Activated T-cell treated with anti-CD3 and anti-CD28 coated beads, Interleukin-2, amount 50 U/mL, for 4 hours (primary cell): ENCODE data around the gene HOXC6. TPM values are rescaled to one million over a fixed set of nuclear protein-coding genes. Genes with fewer than 3 reads are reported as not detected.

ENCODE experiments used
- ATAC-seq, 2 donors: fragments of 200-7000 bp; cut with Tn5 transposase; one replicate each; pipeline ENCODE4 v1.10.0; 2021
- DNase-seq: peaks from one replicate; pipeline ENCODE4 v3.0.0-alpha.2; 2020
- H3K27me3 Mint-ChIP-seq: one replicate; pipeline ENCODE4 v1.8.0; 2021; ENCODE audit warnings: low read depth, mixed read lengths
- H3K36me3 Mint-ChIP-seq: one replicate; pipeline ENCODE4 v1.8.0; 2022; ENCODE audit warnings: mixed read lengths; ENCODE audit not compliant: insufficient read depth
- H3K4me1 Mint-ChIP-seq: one replicate; pipeline ENCODE4 v1.8.0; 2021; ENCODE audit warnings: low read depth, mixed read lengths
- H3K4me3 Mint-ChIP-seq: one replicate; pipeline ENCODE4 v1.8.0; 2021; ENCODE audit warnings: mild to moderate bottlenecking, moderate library complexity, mixed read lengths
- H3K9me3 Mint-ChIP-seq: one replicate; pipeline ENCODE4 v1.8.0; 2021; ENCODE audit warnings: mixed read lengths
- total RNA-seq, 3 donors: library from RNA; stranded (reverse); gene quantifications; one replicate each; pipeline ENCODE4 v1.2.1, GENCODE V29; 2021

Gene HOXC6
- total RNA-seq, 3 donors from 2014 or later, result not detected

GRCh38 chr12:54052438-54053002, 24.3 kb downstream of the HOXC6 start:
- Mint-ChIP-seq H3K4me1 (peaks cover 35% of the 10 kb centered on the region), H3K9me3 (no peaks in the 10 kb centered on the region), H3K4me3 (peak overlapping the region; percentile 68), H3K36me3 (no peaks in the 10 kb centered on the region), H3K27me3 (peaks cover 77% of the 10 kb centered on the region)
- ATAC-seq (peak in 1 of 2 donors; percentile 5), DNase-seq (no peak)

GRCh38 chr12:54053003-54053750, 24.9 kb downstream of the HOXC6 start:
- Mint-ChIP-seq H3K36me3 (no peaks in the 10 kb centered on the region), H3K4me1 (peaks cover 33% of the 10 kb centered on the region), H3K27me3 (peaks cover 73% of the 10 kb centered on the region), H3K4me3 (peak overlapping the region; percentile 68), H3K9me3 (no peaks in the 10 kb centered on the region)
- DNase-seq (no peak), ATAC-seq (peak; percentile 30 to 52)

DNA sequence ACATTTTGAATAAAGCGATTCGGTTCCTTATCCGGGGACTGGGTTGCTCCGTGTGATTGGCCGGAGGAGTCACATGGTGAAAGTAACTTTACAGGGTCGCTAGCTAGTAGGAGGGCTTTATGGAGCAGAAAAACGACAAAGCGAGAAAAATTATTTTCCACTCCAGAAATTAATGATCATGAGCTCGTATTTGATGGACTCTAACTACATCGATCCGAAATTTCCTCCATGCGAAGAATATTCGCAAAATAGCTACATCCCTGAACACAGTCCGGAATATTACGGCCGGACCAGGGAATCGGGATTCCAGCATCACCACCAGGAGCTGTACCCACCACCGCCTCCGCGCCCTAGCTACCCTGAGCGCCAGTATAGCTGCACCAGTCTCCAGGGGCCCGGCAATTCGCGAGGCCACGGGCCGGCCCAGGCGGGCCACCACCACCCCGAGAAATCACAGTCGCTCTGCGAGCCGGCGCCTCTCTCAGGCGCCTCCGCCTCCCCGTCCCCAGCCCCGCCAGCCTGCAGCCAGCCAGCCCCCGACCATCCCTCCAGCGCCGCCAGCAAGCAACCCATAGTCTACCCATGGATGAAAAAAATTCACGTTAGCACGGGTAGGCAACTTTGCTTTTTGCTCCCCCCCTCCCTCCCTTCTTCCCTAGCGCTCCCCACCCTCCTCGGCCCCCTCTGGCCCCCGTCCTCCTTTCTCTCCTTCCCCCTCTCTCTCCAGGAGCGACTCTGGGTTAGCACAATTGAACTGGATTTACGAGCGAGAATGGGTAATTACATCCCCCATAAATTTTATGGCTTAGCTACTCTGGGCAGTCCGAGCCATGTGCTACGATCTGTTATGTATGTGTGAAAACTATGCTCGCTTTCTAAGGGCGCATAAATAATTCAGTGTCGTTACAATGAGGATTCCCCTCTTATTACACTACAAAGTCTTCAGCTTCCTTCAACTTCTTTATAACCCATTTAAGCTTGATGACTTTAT, 25.8 kb downstream of the HOXC6 start, which contains the start of gene HOXC4:
Gene HOXC4, plus strand, starts transcription at position 85 of the 991 bp plus-strand sequence. Its CDS starts 88 bp downstream, at position 173.
- H3K36me3 Mint-ChIP-seq, result no peaks in the 10 kb centered on the region
- DNase-seq (no peak), ATAC-seq (peak; percentile 51 to 64)
- H3K4me1 Mint-ChIP-seq, result peaks cover 33% of the 10 kb centered on the region
- H3K9me3 Mint-ChIP-seq, result no peaks in the 10 kb centered on the region
- H3K4me3 Mint-ChIP-seq, result peak within 1 kb of the TSS; percentile 68
- peaks cover 71% of the 10 kb centered on the region for H3K27me3 Mint-ChIP-seq

DNA sequence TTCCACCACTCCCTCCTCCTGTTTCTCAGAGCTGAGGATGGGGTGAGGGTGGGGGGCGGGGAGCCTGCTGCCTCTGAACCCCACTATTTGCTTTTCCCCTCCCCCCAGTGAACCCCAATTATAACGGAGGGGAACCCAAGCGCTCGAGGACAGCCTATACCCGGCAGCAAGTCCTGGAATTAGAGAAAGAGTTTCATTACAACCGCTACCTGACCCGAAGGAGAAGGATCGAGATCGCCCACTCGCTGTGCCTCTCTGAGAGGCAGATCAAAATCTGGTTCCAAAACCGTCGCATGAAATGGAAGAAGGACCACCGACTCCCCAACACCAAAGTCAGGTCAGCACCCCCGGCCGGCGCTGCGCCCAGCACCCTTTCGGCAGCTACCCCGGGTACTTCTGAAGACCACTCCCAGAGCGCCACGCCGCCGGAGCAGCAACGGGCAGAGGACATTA, 26.5 kb downstream of the HOXC6 start:
- peaks cover 33% of the 10 kb centered on the region for H3K4me1 Mint-ChIP-seq
- DNase-seq, result no peak
- H3K9me3 Mint-ChIP-seq, result no peaks in the 10 kb centered on the region
- ATAC-seq, result no peak
- H3K4me3 Mint-ChIP-seq, result peak overlapping the region; percentile 25
- H3K36me3 Mint-ChIP-seq, result no peaks in the 10 kb centered on the region
- H3K27me3 Mint-ChIP-seq, result peaks cover 71% of the 10 kb centered on the region

DNA sequence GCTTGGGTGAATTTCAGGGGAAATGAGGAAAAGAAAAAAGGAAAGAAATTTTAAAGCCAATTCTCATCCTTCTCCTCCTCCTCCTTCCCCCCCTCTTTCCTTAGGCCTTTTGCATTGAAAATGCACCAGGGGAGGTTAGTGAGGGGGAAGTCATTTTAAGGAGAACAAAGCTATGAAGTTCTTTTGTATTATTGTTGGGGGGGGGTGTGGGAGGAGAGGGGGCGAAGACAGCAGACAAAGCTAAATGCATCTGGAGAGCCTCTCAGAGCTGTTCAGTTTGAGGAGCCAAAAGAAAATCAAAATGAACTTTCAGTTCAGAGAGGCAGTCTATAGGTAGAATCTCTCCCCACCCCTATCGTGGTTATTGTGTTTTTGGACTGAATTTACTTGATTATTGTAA, 27.3 kb downstream of the HOXC6 start:
- peaks cover 26% of the 10 kb centered on the region for H3K4me1 Mint-ChIP-seq
- no peak for ATAC-seq
- H3K36me3 Mint-ChIP-seq, result no peaks in the 10 kb centered on the region
- no peak for DNase-seq
- H3K27me3 Mint-ChIP-seq, result peaks cover 69% of the 10 kb centered on the region
- H3K9me3 Mint-ChIP-seq, result no peaks in the 10 kb centered on the region
- no peak overlapping the region for H3K4me3 Mint-ChIP-seq

GRCh38 chr12:54056110-54056509, 27.9 kb downstream of the HOXC6 start:
- H3K9me3 Mint-ChIP-seq, result no peaks in the 10 kb centered on the region
- DNase-seq (no peak), ATAC-seq (no peak)
- H3K4me1 Mint-ChIP-seq, result peaks cover 25% of the 10 kb centered on the region
- peaks cover 69% of the 10 kb centered on the region for H3K27me3 Mint-ChIP-seq
- H3K4me3 Mint-ChIP-seq, result no peak overlapping the region
- no peaks in the 10 kb centered on the region for H3K36me3 Mint-ChIP-seq

DNA sequence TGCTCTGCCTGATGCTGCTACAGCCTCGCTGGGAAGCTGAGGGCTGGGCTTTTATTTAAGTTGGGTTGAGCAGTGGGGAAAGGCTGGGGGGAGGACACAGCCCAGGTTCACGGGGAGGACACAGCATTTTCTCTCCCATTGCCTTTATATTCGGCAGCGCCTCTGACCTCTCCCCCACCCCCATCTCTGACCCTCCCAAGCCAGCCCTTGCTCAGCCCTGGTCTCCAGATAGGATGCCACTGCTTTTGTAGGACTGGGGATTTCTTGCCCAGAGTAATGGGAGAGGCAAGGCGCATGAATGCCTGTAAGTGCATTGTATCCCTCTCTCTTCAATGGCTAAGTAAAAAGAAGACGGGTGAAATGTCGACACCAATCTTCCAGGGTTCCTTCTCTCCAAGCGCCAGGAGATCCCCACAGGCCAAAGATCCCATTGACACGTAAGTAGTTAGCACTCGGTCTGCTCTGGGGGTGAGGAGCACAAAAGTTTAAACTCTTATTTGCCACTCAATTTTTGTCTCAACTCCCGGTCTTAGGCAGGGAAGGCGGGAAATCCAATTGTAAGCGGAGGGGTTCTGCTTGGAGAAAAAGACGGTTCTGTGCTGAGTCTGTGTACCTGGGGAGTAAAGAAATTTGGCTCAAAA, 30.0 kb downstream of the HOXC6 start:
- ATAC-seq, result no peak
- Mint-ChIP-seq H3K9me3 (no peaks in the 10 kb centered on the region), H3K4me1 (peaks cover 11% of the 10 kb centered on the region), H3K27me3 (peaks cover 71% of the 10 kb centered on the region), H3K36me3 (no peaks in the 10 kb centered on the region), H3K4me3 (no peak overlapping the region)
- no peak for DNase-seq

GRCh38 chr12:54059668-54060067, 31.4 kb downstream of the HOXC6 start:
- no peaks in the 10 kb centered on the region for H3K36me3 Mint-ChIP-seq
- H3K9me3 Mint-ChIP-seq, result no peaks in the 10 kb centered on the region
- DNase-seq (no peak), ATAC-seq (no peak)
- H3K4me3 Mint-ChIP-seq, result no peak overlapping the region
- peaks cover under 1% of the 10 kb centered on the region for H3K4me1 Mint-ChIP-seq
- H3K27me3 Mint-ChIP-seq, result peaks cover 73% of the 10 kb centered on the region

DNA sequence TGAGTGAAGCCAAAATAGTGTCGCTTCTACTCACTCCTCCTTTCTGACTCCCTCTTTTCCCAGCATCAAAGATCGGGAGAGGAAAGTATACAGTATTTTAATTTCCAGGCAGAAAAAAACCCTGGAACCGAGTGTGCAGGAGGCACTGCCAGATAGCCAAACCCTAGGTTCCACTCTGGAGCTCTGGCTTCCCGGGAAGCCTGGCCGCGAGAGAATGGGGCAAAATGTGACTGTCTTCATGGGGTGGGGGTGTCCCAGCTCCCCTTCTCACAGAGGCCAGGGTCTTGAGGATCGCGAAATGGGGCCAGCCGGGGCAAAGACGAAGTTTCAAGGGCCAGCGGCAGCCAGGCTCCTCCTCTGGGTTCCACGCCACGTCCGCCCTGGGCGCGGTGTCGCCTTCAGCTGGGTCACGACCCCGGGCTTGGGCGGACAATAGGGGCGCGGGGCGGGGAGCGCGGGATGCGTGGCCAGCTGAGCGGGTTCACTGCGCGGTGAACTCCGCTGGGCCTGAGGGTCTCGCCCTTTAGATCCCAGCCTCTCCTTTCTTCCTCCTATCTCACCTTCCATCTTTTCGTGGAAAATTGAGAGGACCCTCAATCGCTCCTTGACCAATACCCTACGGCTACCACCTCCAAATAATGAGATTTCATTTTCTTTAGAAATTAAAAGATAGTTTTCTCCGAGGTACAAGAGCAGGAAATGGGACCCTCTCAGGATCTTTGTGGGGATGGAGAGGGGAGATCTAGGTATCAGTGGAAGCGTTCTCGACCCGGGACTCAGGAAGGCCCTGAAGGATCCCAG, 32.1 kb downstream of the HOXC6 start:
- peaks cover 73% of the 10 kb centered on the region for H3K27me3 Mint-ChIP-seq

GRCh38 chr12:54060975-54061778, 32.9 kb downstream of the HOXC6 start:
- peaks cover 73% of the 10 kb centered on the region for H3K27me3 Mint-ChIP-seq
- no peak overlapping the region for H3K4me3 Mint-ChIP-seq
- DNase-seq (no peak), ATAC-seq (no peak)
- H3K36me3 Mint-ChIP-seq, result no peaks in the 10 kb centered on the region
- H3K4me1 Mint-ChIP-seq, result no peaks in the 10 kb centered on the region
- no peaks in the 10 kb centered on the region for H3K9me3 Mint-ChIP-seq

More for the DNA sequence above, 32.1 kb downstream of the HOXC6 start:
- no peak overlapping the region for H3K4me3 Mint-ChIP-seq
- H3K36me3 Mint-ChIP-seq, result no peaks in the 10 kb centered on the region
- H3K9me3 Mint-ChIP-seq, result no peaks in the 10 kb centered on the region
- ATAC-seq (no peak), DNase-seq (no peak)
- no peaks in the 10 kb centered on the region for H3K4me1 Mint-ChIP-seq

DNA sequence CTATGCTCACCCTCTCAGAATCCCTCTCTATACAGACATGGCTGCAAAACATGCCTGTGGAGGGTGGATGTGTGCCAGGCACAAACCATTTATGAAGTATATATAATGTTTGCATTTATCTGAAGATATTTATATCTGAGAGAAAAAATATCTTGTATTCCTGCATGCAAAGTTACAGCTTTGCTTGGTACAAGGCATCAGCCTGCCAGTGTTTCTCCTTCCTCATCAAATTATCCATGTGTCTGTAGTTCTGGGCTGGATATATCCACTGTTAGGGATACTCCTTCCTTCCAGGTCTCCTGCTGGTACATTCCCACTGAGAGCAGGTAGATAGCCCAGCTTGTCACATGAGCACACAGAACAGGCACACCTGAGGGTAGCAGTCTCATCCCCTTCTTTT, 37.4 kb downstream of the HOXC6 start:
- DNase-seq (no peak), ATAC-seq (no peak)
- H3K36me3 Mint-ChIP-seq, result no peaks in the 10 kb centered on the region
- no peak overlapping the region for H3K4me3 Mint-ChIP-seq
- H3K4me1 Mint-ChIP-seq, result no peaks in the 10 kb centered on the region
- H3K27me3 Mint-ChIP-seq, result peaks cover 48% of the 10 kb centered on the region
- H3K9me3 Mint-ChIP-seq, result no peaks in the 10 kb centered on the region

DNA sequence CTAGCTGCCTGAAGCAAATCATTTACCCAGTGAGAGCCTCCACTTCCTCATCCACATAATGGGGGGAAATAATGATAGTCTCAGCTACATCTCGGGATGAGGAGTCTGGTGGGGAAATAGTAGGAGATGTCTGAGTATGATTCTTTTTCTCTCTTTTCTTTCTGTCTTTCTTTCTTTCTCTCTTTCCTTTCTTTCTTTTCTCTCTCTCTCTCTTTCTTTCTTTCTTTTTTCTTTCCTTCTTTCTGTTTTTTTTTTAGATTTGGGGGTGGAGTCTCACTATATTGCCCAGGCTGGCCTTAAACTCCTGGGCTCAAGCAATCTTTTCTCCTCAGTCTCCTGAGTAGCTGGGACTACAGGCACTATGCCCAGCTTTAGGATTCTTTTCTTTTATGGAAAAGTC, 38.2 kb downstream of the HOXC6 start:
- no peaks in the 10 kb centered on the region for H3K9me3 Mint-ChIP-seq
- ATAC-seq, result no peak
- no peaks in the 10 kb centered on the region for H3K36me3 Mint-ChIP-seq
- no peak for DNase-seq
- H3K4me1 Mint-ChIP-seq, result no peaks in the 10 kb centered on the region
- H3K27me3 Mint-ChIP-seq, result peaks cover 46% of the 10 kb centered on the region
- H3K4me3 Mint-ChIP-seq, result no peak overlapping the region
